Ascending aorta (tissue), 2 donors: Measurements from ENCODE around the gene FOXL3. TPM values are rescaled to one million over a fixed set of nuclear protein-coding genes. Genes with fewer than 3 reads are reported as not detected.
A peak's percentile ranks its signal among the peaks of the same experiment; 100 is the strongest.
"Not testable (repeated sequence)": the region's sequence is repeated elsewhere in the genome, so short reads cannot be mapped to it uniquely, and the experiment has no call there.

ENCODE experiments used
- DNase-seq, 2 donors: peaks; one replicate each; pipeline ENCODE4 v3.0.0-alpha.2; 2019; ENCODE audit warnings: low spot score in 2 of 2
- H3K27ac ChIP-seq, 2 donors: fragments of 200-600 bp; sonication (generic); one replicate each; pipeline ENCODE4 v1.5.1; 2016 to 2017; ENCODE audit warnings: mild to moderate bottlenecking in 1 of 2
- H3K27me3 ChIP-seq: fragments of 200-600 bp; sonication (generic); one replicate; pipeline ENCODE4 v1.5.1; 2017
- H3K36me3 ChIP-seq, 2 donors: fragments of 200-600 bp; sonication (generic); one replicate each; pipeline ENCODE4 v1.5.1; 2016
- H3K4me1 ChIP-seq, 2 donors: fragments of 200-600 bp; sonication (generic); one replicate each; pipeline ENCODE4 v1.5.1; 2016 to 2017; ENCODE audit warnings: mild to moderate bottlenecking in 1 of 2
- H3K4me3 ChIP-seq, 2 donors: fragments of 200-600 bp; sonication (generic); one replicate each; pipeline ENCODE4 v1.5.1; 2016 to 2017; ENCODE audit warnings: mild to moderate bottlenecking in 1 of 2
- H3K9me3 ChIP-seq, 2 donors: fragments of 200-600 bp; sonication (generic); one replicate each; pipeline ENCODE4 v1.5.1; 2016
- CTCF ChIP-seq, 3 experiments: fragments of 200-600 bp in 2 of 3; fragments of 450-650 bp in 1 of 3; sonication (generic) in 2 of 3; IDR thresholded peaks; one replicate each; pipeline ENCODE4 v1.5.1; 2016 to 2019; ENCODE audit warnings: antibody characterized with exemption in 3 of 3, mild to moderate bottlenecking in 1 of 3, moderate library complexity in 1 of 3
- intact Hi-C: fragments of 100-400 bp; cut with DNase I; formaldehyde crosslinking; loops from one replicate; pipeline ENCODE4 v1.15.1; 2023
- total RNA-seq: library from RNA; depleted of rRNA; stranded (reverse); fragments of >200 nt; gene quantifications from one replicate; pipeline ENCODE4 v1.1.0, GENCODE V29; 2016

FOXL3 gene
- total RNA-seq, 1 donor from 2014 or later: not detected

- Histone ChIP-seq H3K4me1 (peaks cover 0 to 4% of the 10 kb centered on the region in 2 donors), H3K4me3 (no peak overlapping the region), H3K36me3 (no peaks in the 10 kb centered on the region), H3K27me3 (peaks cover 6% of the 10 kb centered on the region), H3K9me3 (no peaks in the 10 kb centered on the region), H3K27ac (no peak overlapping the region)
- no peak for TF ChIP-seq CTCF (IDR thresholded peaks at IDR 0.05)
- intact Hi-C loops: no loop called here
- peak in 1 of 2 donors; percentile 53 for DNase-seq
Measured at GRCh38 chr7:294440-295154, 4.6 kb downstream of the FOXL3 start.

- Histone ChIP-seq H3K4me1 (peaks cover 0 to under 1% of the 10 kb centered on the region in 2 donors), H3K4me3 (no peak overlapping the region), H3K36me3 (no peaks in the 10 kb centered on the region), H3K27ac (no peak overlapping the region), H3K9me3 (no peaks in the 10 kb centered on the region), H3K27me3 (no peaks in the 10 kb centered on the region)
- intact Hi-C loops: no loop called here
- DNase-seq: peak in 1 of 2 donors; percentile 61
- TF ChIP-seq CTCF (IDR thresholded peaks at IDR 0.05): no peak
Measured at GRCh38 chr7:295155-296154, 5.5 kb downstream of the FOXL3 start.

- DNase-seq: no peak
Measured at GRCh38 chr7:296373-296945, 6.5 kb downstream of the FOXL3 start.

GRCh38 chr7:297141-297540 is 7.2 kb downstream of the FOXL3 start:
- H3K4me1 ChIP-seq, H3K9me3 ChIP-seq, intact Hi-C loops, DNase-seq, H3K36me3 ChIP-seq, H3K4me3 ChIP-seq, H3K27ac ChIP-seq, H3K27me3 ChIP-seq: not testable (repeated sequence)

More at GRCh38 chr7:296373-296945, 6.5 kb downstream of the FOXL3 start:
- no peak for TF ChIP-seq CTCF (IDR thresholded peaks at IDR 0.05)
- no peak overlapping the region for H3K27ac ChIP-seq
- intact Hi-C loops: no loop called here
- no peaks in the 10 kb centered on the region for H3K27me3 ChIP-seq
- H3K4me3 ChIP-seq: no peak overlapping the region
- H3K4me1 ChIP-seq: no peaks in the 10 kb centered on the region
- no peaks in the 10 kb centered on the region for H3K36me3 ChIP-seq
- no peaks in the 10 kb centered on the region for H3K9me3 ChIP-seq

GRCh38 chr7:297611-298374 is 7.8 kb downstream of the FOXL3 start:
- no peak for TF ChIP-seq CTCF (IDR thresholded peaks at IDR 0.05)
- Histone ChIP-seq H3K9me3 (no peaks in the 10 kb centered on the region), H3K27ac (no peak overlapping the region), H3K27me3 (no peaks in the 10 kb centered on the region), H3K4me3 (no peak overlapping the region), H3K36me3 (no peaks in the 10 kb centered on the region), H3K4me1 (no peaks in the 10 kb centered on the region)
- intact Hi-C loops: no loop called here
- DNase-seq: peak in 1 of 2 donors; percentile 59
